ENCODE measurements around the gene FARSB. TPM values are rescaled to one million over a fixed set of nuclear protein-coding genes. Genes with fewer than 3 reads are reported as not detected.

The FARSB gene
- total RNA-seq, 1 donor from 2014 or later = 4.4 TPM

- Histone ChIP-seq H3K27ac (no peak overlapping the region), H3K27me3 (no peaks in the 10 kb centered on the region), H3K4me1 (no peaks in the 10 kb centered on the region), H3K9me3 (no peaks in the 10 kb centered on the region), H3K36me3 (no peaks in the 10 kb centered on the region), H3K4me3 (no peak overlapping the region)
- intact Hi-C loops (cut with DNase I) = no loop called here
- no peak for TF ChIP-seq CTCF (IDR thresholded peaks at IDR 0.05)
- DNase-seq (ENCODE audit: low spot score in 2 of 2) = no peak
Observed at GRCh38 chr2:222548992-222549391, 106.9 kb downstream of the FARSB start.

GRCh38 chr2:222547083-222547482, 108.8 kb downstream of the FARSB start:
- no peak for DNase-seq (ENCODE audit: low spot score in 2 of 2)
- no peak for TF ChIP-seq CTCF (IDR thresholded peaks at IDR 0.05)
- H3K4me1 ChIP-seq = no peaks in the 10 kb centered on the region
- H3K36me3 ChIP-seq = no peaks in the 10 kb centered on the region
- no peak overlapping the region for H3K27ac ChIP-seq
- H3K27me3 ChIP-seq = no peaks in the 10 kb centered on the region
- intact Hi-C loops (cut with DNase I) = no loop called here
- no peaks in the 10 kb centered on the region for H3K9me3 ChIP-seq
- H3K4me3 ChIP-seq = no peak overlapping the region

- Histone ChIP-seq H3K27ac (no peak overlapping the region), H3K36me3 (no peaks in the 10 kb centered on the region)
- intact Hi-C loops (cut with DNase I) = no loop called here
Observed at GRCh38 chr2:222545823-222546795, 109.8 kb downstream of the FARSB start.

GRCh38 chr2:222544661-222545060, 111.2 kb downstream of the FARSB start:
- TF ChIP-seq CTCF (IDR thresholded peaks at IDR 0.05) = no peak
- Histone ChIP-seq H3K4me1 (no peaks in the 10 kb centered on the region), H3K27me3 (no peaks in the 10 kb centered on the region), H3K36me3 (no peaks in the 10 kb centered on the region), H3K4me3 (no peak overlapping the region), H3K27ac (no peak overlapping the region), H3K9me3 (no peaks in the 10 kb centered on the region)
- no peak for DNase-seq (ENCODE audit: low spot score in 2 of 2)
- intact Hi-C loops (cut with DNase I) = no loop called here

More at GRCh38 chr2:222545823-222546795, 109.8 kb downstream of the FARSB start:
- Histone ChIP-seq H3K4me3 (no peak overlapping the region), H3K4me1 (no peaks in the 10 kb centered on the region), H3K9me3 (no peaks in the 10 kb centered on the region), H3K27me3 (no peaks in the 10 kb centered on the region)
- DNase-seq (ENCODE audit: low spot score in 2 of 2) = no peak
- TF ChIP-seq CTCF (IDR thresholded peaks at IDR 0.05) = no peak

GRCh38 chr2:222538535-222538934, 117.4 kb downstream of the FARSB start:
- no peaks in the 10 kb centered on the region for H3K36me3 ChIP-seq
- H3K4me3 ChIP-seq = no peak overlapping the region
- intact Hi-C loops (cut with DNase I) = no loop called here
- H3K9me3 ChIP-seq = no peaks in the 10 kb centered on the region
- no peak for DNase-seq (ENCODE audit: low spot score in 2 of 2)
- no peak overlapping the region for H3K27ac ChIP-seq
- H3K27me3 ChIP-seq = no peaks in the 10 kb centered on the region
- no peak for TF ChIP-seq CTCF (IDR thresholded peaks at IDR 0.05)
- H3K4me1 ChIP-seq = no peaks in the 10 kb centered on the region
